Measurements from ENCODE around the gene VILL. TPM values are rescaled to one million over a fixed set of nuclear protein-coding genes. Genes with fewer than 3 reads are reported as not detected.

Gene VILL
- total RNA-seq, 1 donor from 2014 or later: 4.9 TPM

DNA sequence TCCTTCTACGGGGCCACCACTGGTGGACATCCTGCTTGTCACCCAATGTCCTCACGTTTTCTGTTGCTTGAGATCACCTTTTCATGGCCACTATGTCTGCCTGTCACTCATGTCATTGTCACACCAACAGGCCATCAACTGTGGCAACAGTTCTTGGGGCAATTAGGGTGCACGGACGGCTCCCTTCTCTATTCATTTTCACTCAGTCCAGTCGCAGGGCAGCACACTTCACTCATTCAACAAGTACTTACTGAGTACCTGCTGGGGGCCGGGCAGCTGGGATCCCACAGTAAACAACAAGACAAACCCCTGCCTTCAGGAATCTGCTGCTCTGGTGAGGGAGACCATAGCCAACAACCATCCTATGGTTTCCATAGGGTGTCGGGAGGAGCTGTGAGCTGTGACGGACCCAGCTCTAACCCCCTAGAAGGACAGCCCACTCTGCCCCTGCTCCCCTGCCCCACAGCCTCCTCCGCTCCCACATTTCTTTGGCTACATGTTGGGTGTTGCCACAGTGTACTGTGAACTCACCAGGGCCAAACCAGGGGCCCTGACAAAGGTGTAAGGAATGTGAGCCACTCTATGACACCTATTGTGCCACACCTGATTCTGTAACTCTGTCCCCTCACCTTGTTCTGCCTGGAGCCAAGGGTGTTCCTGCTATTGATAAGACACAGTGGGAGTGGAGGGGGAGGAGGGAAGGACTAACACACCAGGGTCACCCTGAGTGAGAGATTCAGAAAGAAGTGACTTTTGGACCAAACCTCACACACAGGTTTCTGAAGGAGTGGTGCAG, 1.9 kb downstream of the VILL start:
- Mint-ChIP-seq H3K27ac (ENCODE audit: unreplicated experiment) (no peak overlapping the region), H3K36me3 (ENCODE audit: low read depth) (no peaks in the 10 kb centered on the region), H3K4me1 (peaks cover 29% of the 10 kb centered on the region), H3K9me3 (no peaks in the 10 kb centered on the region), H3K4me3 (no peak overlapping the region), H3K27me3 (ENCODE audit: low read depth) (peaks cover 4% of the 10 kb centered on the region)
- no peak for DNase-seq (ENCODE audit: low read depth, low spot score)
- TF ChIP-seq, protein P1, sequence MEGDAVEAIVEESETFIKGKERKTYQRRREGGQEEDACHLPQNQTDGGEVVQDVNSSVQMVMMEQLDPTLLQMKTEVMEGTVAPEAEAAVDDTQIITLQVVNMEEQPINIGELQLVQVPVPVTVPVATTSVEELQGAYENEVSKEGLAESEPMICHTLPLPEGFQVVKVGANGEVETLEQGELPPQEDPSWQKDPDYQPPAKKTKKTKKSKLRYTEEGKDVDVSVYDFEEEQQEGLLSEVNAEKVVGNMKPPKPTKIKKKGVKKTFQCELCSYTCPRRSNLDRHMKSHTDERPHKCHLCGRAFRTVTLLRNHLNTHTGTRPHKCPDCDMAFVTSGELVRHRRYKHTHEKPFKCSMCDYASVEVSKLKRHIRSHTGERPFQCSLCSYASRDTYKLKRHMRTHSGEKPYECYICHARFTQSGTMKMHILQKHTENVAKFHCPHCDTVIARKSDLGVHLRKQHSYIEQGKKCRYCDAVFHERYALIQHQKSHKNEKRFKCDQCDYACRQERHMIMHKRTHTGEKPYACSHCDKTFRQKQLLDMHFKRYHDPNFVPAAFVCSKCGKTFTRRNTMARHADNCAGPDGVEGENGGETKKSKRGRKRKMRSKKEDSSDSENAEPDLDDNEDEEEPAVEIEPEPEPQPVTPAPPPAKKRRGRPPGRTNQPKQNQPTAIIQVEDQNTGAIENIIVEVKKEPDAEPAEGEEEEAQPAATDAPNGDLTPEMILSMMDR (conservative IDR thresholded peaks at IDR 0.05): no peak

DNA sequence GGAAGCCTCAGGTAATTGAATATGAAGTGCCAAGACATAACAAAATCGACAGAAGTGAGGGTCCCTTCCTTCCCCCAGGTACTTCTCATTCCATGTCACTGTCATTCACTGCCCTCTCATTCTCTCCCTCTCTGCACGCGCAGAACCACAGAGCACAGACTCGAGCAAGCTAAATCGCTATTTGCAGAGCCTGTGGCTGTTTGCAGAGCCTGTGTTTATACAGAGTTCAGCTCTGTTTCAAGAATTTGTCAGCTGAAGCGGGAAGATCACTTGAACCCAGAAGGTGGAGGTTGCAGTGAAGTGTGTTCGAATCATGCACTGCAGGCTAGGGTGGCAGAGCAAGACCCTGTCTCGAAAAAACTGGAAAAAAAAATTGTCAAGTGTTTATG, 2.5 kb downstream of the VILL start:
- peaks cover 29% of the 10 kb centered on the region for H3K4me1 Mint-ChIP-seq
- no peak overlapping the region for H3K27ac Mint-ChIP-seq (ENCODE audit: unreplicated experiment)
- no peak for DNase-seq (ENCODE audit: low read depth, low spot score)
- no peaks in the 10 kb centered on the region for H3K36me3 Mint-ChIP-seq (ENCODE audit: low read depth)
- no peaks in the 10 kb centered on the region for H3K9me3 Mint-ChIP-seq
- peaks cover 4% of the 10 kb centered on the region for H3K27me3 Mint-ChIP-seq (ENCODE audit: low read depth)
- no peak overlapping the region for H3K4me3 Mint-ChIP-seq
- TF ChIP-seq, protein P1 (conservative IDR thresholded peaks at IDR 0.05): no peak

DNA sequence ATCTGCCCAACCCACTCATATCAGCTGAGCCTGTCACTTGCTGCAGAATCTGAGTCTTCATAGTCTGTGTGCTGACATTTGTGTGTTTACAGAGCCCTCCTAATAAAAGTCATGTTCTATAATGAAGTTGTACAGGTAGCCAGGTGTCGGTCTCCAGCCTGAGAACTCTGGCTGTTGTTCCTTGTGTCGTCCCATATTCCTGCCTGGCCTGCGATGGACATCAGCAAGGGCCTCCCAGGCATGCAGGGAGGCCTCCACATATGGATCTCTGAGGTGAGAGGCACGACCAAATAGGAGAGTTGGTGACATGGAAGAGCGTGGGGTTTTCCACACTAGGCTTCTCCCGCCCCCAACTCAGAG, 2.9 kb downstream of the VILL start:
- TF ChIP-seq, protein P1 (conservative IDR thresholded peaks at IDR 0.05): no peak
- no peaks in the 10 kb centered on the region for H3K36me3 Mint-ChIP-seq (ENCODE audit: low read depth)

DNA sequence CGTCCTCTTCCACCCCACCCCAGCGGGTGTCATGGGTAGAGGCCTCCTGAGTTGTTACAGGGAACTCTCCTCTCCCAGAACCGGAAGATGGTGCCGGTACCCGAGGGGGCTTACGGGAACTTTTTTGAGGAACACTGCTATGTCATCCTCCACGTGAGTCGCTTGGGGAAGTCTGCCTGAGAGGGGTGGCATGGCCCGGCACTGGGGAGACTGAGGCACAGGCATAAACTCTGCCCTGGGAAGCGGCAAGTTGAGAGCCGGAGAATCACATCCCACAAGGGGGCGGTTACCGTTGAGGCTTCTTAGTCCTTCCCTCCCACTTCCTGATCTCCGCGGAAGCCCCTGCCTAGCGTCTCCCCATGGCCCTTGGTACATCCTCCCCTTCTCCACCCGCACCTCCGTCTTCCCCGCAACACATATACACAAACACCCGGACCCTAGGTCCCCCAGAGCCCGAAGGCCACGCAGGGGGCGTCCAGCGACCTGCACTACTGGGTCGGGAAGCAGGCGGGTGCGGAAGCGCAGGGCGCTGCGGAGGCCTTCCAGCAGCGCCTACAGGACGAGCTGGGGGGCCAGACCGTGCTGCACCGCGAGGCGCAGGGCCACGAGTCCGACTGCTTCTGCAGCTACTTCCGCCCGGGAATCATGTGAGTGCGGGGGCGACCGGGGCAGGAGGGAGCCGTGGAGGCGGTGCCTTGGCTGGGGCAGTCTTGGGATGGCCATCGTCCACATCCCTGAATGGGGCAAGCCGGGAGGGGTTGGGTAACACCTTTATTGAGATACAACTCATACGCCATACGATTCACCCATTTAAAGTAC, 3.4 kb downstream of the VILL start:
- no peak for DNase-seq (ENCODE audit: low read depth, low spot score)
- Mint-ChIP-seq H3K36me3 (ENCODE audit: low read depth) (no peaks in the 10 kb centered on the region), H3K27ac (ENCODE audit: unreplicated experiment) (peak overlapping the region; percentile 43), H3K9me3 (no peaks in the 10 kb centered on the region), H3K4me3 (peak overlapping the region; percentile 88), H3K27me3 (ENCODE audit: low read depth) (peaks cover 4% of the 10 kb centered on the region), H3K4me1 (peaks cover 35% of the 10 kb centered on the region)
- TF ChIP-seq, protein P1 (conservative IDR thresholded peaks at IDR 0.05): no peak

More for the DNA sequence above, 2.9 kb downstream of the VILL start:
- Mint-ChIP-seq H3K9me3 (no peaks in the 10 kb centered on the region), H3K4me3 (peak overlapping the region; percentile 88), H3K27ac (ENCODE audit: unreplicated experiment) (no peak overlapping the region), H3K27me3 (ENCODE audit: low read depth) (peaks cover 4% of the 10 kb centered on the region), H3K4me1 (peaks cover 32% of the 10 kb centered on the region)
- no peak for DNase-seq (ENCODE audit: low read depth, low spot score)

DNA sequence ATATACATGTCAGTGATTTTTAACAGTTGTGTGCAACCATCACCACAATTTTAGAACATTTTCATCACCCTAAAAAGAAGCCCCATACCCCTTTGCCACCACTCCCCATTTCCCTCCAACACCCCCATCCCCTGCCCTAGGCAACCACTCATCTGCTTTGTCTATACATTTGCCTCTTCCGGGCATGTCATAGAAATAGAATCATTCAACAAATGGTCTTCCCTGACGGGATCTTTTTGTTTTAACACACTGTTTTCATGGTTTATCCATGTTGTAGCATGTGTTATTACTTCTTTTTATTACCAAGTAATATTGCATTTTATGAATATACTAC, 4.0 kb downstream of the VILL start:
- H3K4me3 Mint-ChIP-seq: peak overlapping the region; percentile 88
- TF ChIP-seq, protein P1 (conservative IDR thresholded peaks at IDR 0.05): no peak
- peaks cover 4% of the 10 kb centered on the region for H3K27me3 Mint-ChIP-seq (ENCODE audit: low read depth)
- no peak for DNase-seq (ENCODE audit: low read depth, low spot score)
- H3K27ac Mint-ChIP-seq (ENCODE audit: unreplicated experiment): no peak overlapping the region
- H3K4me1 Mint-ChIP-seq: peaks cover 41% of the 10 kb centered on the region
- no peaks in the 10 kb centered on the region for H3K9me3 Mint-ChIP-seq
- H3K36me3 Mint-ChIP-seq (ENCODE audit: low read depth): no peaks in the 10 kb centered on the region
